ENCODE results near the gene MAT1A. TPM values are rescaled to one million over a fixed set of nuclear protein-coding genes. Genes with fewer than 3 reads are reported as not detected.
"Not testable (repeated sequence)": the region's sequence is repeated elsewhere in the genome, so short reads cannot be mapped to it uniquely, and the experiment has no call there.

MAT1A gene
- total RNA-seq, 1 experiment from 2014 or later: 63.8 TPM

DNA sequence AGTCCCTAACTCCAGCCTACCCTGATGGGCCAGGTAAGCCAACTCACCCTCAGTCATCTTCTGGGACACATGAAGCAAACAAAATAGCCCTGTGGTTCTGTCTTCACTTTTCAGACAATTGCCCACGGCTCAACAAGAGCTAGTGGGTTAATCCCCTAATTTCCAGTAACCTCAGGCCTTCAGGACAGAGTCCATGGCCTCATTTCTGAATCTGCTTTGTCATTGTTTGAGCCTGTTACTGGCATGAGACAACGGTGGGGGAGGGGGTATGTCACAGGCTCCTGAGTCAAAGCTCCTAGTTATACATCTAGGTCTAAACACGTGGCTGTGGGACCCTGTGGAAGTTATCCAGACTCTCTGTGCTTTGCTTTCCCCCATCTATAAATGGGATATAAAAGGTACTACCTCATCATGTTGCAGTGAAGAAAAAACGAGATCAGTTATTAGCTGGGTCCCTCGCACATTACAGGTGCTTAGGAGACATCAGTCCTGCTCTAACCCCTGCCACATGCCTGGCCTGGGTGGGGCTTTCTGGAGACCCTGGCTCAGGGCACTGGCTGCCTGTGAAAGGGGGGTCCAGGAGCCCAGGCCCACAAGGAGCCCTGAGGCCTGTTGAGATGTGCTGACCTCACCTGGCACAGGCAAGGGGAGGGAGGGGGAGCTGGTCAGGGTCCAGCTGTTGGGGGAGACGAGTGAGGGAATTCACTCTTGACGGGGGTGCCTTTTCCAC lies 16.5 kb downstream of the MAT1A start:
- no peak for DNase-seq (ENCODE audit: low read depth, low spot score)

DNA sequence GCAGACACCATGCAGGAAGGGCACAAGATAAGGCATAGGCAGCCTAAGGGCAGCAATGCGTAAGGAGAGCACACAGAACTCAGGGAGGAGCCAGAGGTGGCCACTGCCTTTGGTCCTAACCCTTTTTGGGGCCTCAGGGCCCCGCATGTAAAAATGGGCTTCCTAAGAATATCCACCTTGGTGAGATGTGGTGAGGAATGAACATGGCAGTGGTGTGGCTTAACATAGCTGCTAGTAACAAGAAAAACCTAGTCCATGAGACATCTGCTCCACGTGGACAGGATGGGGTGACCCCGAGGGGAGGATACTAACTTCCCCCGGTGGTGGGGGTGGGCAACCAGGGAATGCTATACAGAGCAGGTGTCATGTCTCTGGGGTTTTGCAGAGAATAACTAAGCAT lies 18.0 kb downstream of the MAT1A start:
- in situ Hi-C loops (cut with HindIII; ENCODE audit: low pct_unique_long_range_greater_than_20kb, low sequenced_read_pairs): no loop called here
- DNase-seq (ENCODE audit: low read depth, low spot score): no peak

More for the DNA sequence above, 16.5 kb downstream of the MAT1A start:
- in situ Hi-C loops (cut with HindIII; ENCODE audit: low pct_unique_long_range_greater_than_20kb, low sequenced_read_pairs): no loop called here

DNA sequence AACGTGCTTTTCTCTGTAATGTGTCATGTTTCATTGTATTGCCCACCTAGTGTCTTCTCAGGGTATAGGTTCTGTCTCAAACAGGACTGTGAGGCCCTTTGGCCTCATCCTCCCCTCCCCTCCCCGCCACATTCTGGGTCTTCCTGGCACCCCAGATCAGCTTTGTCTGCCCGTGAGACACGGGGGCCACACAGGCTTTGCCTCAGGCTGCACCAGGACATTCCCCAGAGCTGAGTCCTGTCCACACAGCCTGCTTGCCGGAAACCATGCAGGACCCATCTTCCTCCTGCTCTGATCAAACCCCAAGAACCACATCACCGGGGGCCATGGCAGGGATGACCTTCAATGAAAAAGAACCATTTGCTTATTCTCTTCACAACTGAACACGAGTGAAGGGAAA lies 18.6 kb downstream of the MAT1A start:
- no peak for DNase-seq (ENCODE audit: low read depth, low spot score)
- in situ Hi-C loops (cut with HindIII; ENCODE audit: low pct_unique_long_range_greater_than_20kb, low sequenced_read_pairs): no loop called here

DNA sequence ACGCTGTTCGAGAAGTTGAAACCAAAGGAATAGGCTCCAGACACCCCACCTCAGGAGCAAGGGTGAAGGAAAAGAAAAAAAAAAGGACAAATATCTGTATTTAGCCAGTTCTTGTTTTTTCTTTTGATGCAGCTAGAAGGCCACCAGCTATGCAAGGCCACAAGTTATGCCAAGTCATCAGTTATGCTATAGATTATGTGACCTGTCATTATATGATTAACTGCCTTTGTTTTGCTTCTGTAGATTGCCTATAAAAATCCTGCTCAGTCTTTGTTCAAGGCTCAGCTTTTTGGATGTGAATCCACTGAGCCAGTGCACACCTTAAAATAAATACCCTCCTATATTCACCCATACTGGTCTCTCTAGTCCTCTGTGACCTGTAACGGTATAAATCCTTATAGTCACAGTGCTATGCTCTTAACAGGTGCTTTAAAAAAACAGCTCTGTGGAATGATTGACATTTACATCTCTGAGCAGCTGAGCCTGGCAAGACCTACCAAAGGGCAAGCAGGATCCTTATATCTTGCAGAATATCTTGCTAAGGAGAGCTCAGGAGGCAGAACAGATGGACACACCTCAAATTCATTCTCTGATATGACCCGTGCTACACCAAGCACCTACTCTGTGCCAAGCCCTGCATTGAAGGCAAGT lies 20.4 kb downstream of the MAT1A start:
- in situ Hi-C loops (cut with HindIII; ENCODE audit: low pct_unique_long_range_greater_than_20kb, low sequenced_read_pairs): no loop called here
- no peak for DNase-seq (ENCODE audit: low read depth, low spot score)

DNA sequence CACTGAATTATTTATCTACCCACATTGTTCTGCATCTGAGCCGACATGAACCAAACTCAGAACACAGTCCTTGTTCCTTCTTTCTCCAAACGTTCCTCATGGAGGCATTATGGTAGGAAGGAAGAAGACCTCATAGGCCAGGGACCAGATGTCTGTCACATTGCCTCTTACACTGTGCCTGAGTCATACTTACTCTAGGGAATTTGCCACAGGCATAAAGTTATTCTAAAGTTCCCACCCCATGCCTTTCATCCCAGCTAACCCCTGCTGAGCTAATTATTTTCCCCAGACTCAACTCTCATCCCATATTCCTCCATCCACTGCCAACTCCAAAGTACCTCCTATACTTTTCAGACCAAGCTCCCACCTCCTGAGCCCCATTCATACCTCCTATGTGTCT lies 21.2 kb downstream of the MAT1A start:
- DNase-seq (ENCODE audit: low read depth, low spot score): no peak
- in situ Hi-C loops (cut with HindIII; ENCODE audit: low pct_unique_long_range_greater_than_20kb, low sequenced_read_pairs): no loop called here

DNA sequence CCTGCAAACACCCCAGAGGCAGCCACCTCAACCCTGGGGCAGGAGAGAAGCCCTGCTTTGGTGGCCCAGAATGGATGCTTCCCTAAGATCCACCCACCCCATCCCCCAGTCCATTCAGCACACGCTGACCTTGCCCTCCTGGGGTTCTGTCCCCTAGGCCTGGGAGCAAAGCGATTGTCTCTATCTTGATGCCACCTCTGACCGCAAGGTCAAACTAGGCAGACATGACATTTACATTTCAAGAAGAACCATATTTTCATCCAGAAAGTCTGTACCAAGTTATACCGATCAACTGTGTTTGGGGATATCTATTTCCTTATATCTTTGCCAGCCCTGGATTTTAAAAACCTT lies 23.0 kb downstream of the MAT1A start:
- in situ Hi-C loops (cut with HindIII; ENCODE audit: low pct_unique_long_range_greater_than_20kb, low sequenced_read_pairs): no loop called here

DNA sequence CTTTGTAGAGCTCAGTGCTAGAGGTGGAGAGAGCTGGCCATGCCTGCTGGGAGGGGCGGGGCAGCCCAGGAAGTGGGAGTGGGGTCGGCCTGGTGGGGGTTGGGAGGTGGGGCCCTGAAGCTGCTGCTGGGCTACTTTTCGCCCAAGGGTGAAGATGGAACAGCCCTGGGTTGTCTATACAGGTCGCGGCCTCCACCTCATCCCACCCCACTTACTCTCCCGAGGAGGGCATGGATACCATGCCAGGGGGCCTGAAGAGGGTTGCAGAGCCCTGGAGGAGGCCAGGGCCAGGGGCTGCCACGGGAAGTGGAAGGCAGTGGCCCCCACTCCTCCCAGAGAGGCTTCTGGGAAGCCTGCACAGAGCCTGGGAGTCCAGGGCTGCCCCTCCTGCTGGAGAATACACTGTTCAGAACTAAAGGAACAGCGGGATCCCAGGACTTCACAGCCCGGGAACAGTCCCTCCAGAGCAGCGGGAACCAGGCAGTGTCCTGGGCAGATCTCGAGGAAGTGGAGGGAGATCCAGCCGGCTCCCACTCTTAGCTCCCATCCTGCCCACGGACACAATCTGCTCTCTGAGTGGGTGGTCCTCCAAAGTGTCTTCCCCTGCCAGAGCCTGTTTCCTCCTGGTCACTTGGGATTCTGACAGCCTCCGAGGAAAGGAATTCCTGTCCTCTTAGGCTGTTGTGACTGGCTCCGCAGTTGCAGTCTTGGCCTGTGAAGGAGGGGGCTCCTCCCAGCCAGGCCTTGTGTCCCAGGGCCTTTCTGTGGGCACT lies 23.5 kb downstream of the MAT1A start:
- DNase-seq (ENCODE audit: low read depth, low spot score): no peak
- in situ Hi-C loops (cut with HindIII; ENCODE audit: low pct_unique_long_range_greater_than_20kb, low sequenced_read_pairs): no loop called here

More for the DNA sequence above, 23.0 kb downstream of the MAT1A start:
- no peak for DNase-seq (ENCODE audit: low read depth, low spot score)

DNA sequence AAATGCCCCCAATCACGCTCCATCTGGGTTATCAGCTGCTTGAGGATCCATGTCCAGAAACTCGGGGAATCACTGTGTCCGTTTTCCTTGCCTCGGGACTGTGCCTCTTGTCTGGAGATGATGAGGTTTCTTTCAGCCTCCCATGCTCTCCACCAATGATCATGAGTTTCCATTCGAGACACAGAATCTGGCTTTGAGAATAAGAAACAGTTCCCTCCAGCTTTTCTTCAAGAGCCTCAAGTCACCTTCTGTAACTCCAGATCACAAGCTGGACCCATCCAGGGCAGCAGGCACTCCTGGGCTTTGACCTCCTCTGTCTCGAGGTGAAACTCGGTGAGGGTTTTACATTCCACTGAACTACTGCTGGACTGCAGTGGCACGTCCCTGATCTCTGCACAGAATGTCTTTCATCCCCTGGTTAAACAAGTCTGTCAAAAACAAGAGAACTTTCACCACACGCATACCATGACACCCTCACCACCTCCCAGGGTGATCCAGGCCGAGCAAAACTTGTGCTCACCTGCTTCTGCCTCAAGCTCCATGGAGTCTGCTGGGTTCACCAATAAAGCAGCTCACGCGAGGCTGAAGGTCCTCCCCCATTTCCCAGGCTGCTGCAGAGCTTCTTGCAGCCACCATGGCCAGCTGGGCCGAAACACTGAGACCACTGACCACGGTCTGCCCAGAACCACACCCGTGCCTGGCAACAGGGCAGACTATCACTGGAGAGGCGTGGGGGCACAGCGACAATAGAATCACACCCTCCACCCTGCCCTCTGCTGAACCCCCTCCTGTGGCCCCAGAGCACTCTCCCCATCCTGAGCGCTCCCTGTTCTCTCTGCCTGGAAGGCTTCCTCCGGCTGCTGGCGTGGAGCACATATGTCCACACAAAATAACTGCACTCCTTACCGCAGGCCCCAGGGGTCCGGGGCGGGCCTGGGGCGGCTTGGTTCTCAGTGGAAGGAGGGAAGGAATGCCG lies 25.1 kb downstream of the MAT1A start:
- in situ Hi-C loops (cut with HindIII; ENCODE audit: low pct_unique_long_range_greater_than_20kb, low sequenced_read_pairs): no loop called here
- no peak for DNase-seq (ENCODE audit: low read depth, low spot score)

DNA sequence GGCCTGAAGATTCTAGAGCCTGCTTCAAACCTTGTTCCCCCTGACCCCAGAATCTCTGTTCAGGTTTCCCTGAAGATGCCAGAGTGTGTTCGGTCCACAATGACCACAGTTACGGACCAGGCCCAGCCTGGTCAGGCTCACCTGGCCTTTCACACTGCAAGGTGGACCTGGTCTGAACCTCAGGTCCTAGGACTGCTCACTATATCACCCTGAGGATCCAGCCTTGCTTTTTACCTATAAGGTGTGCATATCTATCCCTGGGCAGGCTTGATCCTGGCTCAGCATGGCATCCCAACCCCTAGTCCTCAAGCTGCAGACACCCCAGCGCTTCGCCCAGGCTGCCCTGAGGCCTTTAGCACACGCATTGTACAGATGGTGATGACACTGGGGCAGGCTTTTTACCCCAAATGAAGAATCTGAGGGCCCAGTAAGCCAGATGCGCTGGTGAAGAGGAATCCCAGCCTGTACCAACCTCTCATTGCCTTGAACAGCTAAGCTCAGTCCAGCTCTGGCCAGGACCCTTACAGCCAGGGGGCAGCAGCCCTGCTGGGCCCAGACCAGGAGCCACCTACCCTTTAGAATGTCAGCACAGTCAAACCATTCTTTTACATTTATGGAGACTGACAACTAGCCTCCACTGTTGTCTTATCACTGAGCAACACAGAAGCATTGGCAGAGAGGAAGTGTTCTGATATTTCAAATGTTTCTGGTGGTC lies 28.0 kb downstream of the MAT1A start:
- in situ Hi-C loops (cut with HindIII; ENCODE audit: low pct_unique_long_range_greater_than_20kb, low sequenced_read_pairs): no loop called here
- peak; percentile 19 for DNase-seq (ENCODE audit: low read depth, low spot score)

DNA sequence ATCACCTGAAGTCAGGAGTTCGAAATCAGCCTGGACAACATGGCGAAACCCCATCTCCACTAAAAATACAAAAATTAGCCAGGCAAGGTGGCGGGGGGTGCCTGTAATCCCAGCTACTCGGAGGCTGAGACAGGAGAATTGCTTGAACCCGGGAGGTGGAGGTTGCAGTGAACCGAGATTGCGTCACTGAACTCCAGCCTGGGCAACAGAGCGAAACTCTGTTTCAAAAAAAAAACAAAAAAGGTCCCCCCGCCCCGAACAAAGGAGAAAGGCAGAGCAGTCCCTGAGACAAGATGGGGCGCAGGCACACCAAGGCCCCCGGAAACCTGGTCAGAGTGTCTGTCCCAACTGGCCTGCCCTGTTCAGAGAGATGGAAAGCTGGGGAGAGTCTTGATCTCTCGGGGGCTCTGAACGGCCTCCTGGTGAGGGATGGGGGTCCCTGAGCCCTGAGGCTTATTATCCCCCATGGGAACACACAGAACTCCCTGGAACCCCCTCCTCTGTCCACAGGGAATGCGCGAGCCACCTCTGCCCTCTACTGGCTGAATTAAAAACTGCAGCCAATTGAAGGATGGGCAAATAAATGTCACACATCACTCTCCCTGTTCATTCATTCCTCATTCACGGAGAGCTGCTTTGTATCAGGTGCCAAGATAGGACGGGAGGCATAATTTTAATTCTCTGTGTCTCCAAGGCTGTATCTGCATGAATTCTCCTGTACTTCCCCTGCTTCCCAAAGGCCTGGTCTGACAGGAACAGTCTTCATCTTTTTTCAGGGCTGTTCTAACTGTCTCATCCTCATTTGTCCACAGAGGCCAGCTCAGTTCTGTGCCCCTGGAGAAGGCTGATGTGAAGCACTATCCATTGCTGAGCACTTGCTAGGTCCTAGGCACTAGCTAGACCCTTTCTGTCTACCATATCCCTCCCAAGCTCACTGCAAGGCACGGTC lies 28.9 kb downstream of the MAT1A start:
- peak; percentile 62 for DNase-seq (ENCODE audit: low read depth, low spot score)
- in situ Hi-C loops (cut with HindIII; ENCODE audit: low pct_unique_long_range_greater_than_20kb, low sequenced_read_pairs): no loop called here

DNA sequence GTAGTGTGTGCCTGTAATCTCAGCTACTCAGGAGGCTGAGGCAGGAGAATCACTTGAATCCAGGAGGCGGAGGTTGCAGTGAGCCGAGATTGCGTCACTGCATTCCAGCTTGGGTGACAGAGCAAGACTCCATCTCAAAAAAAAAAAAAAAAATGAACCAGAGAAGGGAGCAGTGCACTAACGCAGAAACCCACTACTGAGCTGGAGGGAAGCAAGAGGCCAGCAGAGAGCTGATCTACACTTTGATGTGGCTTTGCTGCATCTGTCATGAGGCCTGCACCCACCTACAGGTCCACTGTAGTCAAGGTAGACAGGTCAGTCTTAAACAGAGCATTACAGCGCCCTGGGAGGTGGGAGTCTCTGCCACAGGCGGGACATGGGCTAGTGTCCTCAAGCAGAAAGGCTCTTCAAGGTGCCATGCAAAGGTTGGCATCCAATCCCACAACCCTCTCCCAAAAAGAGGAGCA lies 30.0 kb downstream of the MAT1A start:
- DNase-seq (ENCODE audit: low read depth, low spot score): no peak
- in situ Hi-C loops (cut with HindIII; ENCODE audit: low pct_unique_long_range_greater_than_20kb, low sequenced_read_pairs): no loop called here

DNA sequence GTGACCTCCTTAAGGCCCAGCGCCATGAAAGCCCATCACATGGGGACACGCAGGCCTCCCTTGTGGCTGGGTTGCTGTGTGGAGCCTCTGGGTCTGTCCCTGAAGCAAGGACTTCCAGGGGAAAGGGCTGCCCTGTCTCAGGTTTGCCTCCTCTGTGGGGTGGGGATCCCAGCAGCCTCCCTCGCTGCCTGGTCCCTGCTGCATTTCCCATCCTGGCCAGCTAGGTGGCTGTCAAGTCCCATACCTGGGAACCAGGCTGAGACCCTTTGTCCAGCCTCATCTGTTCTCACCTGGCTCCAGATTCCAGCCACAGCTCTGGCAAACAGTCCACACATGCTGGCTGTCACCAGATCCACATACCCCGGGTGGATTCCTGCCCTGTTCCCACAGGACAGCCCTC lies 32.7 kb downstream of the MAT1A start:
- DNase-seq (ENCODE audit: low read depth, low spot score): peak; percentile 38
- in situ Hi-C loops (cut with HindIII; ENCODE audit: low pct_unique_long_range_greater_than_20kb, low sequenced_read_pairs): not testable (repeated sequence)

DNA sequence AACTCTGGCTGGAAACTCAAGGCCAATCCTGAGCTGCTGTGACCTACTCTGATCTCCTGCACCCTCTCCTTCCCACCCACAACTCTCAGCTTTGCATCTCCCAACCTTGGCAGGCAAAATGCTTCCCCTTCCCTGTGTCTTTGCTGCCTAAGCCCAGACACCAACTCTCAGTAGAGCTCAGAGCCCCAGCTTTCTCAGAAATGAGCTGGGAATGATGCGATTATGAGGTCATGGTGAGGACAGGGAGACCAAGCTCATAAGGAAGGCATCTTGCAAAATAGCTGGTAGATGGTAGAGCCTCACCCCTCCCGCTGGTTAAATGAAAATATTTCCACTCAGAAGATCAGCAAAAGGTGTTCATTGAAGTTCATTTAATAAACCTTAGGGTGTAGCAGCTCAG lies 34.7 kb downstream of the MAT1A start:
- in situ Hi-C loops (cut with HindIII; ENCODE audit: low pct_unique_long_range_greater_than_20kb, low sequenced_read_pairs); DNase-seq (ENCODE audit: low read depth, low spot score): not testable (repeated sequence)

DNA sequence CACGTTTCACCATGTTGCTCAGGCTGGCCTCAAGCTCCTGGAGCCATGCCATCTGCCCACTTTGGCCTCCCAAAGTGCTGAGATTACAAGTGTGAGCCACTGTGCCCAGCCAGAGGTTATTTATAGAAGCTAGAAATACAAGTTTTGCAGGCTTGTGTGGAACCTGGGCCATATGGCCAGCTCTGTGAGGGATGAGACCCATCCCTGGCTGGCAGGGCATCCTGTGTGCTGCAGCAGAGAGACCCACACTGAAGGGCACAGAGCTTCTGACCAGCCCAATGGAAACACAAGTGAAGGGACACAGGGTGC lies 35.5 kb downstream of the MAT1A start:
- DNase-seq (ENCODE audit: low read depth, low spot score); in situ Hi-C loops (cut with HindIII; ENCODE audit: low pct_unique_long_range_greater_than_20kb, low sequenced_read_pairs): not testable (repeated sequence)

DNA sequence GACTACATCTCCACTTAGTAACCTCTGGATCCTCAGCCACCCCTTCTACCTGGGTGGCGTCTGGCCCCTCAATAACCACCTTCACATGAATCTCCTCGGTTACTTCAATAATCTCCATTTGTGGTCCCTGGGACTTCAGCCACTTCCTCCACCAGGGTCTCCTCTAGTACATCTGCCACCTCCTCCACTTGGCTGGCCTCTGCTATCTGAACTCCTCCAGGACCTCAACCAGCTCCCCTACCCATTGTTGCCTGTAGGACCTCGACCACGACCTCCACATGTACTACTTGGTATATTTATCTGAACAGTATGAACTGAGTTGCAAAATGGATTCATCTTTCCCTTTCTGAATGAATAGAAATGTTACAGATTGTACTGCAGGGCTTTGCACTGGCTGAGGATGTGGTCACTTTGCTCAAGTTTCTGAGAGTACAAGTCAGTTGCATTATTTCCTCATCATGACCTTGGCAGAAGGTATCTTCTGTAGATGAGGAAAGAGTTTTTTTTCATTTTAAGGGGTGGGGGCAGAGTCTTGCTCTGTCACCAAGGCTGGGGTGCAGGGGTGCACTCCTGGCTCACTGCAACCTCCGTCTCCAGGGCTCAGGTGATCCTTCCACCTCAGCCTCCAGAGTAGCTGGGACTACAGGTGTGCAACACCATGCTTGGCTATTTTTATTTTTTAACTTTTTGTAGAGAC lies 36.0 kb downstream of the MAT1A start:
- no peak for DNase-seq (ENCODE audit: low read depth, low spot score)
- in situ Hi-C loops (cut with HindIII; ENCODE audit: low pct_unique_long_range_greater_than_20kb, low sequenced_read_pairs): no loop called here
